Measurements from ENCODE around the gene TMEM72.

GRCh38 chr10:44935201-44935965 lies 24.2 kb downstream of the TMEM72 start:
- no peak for TF ChIP-seq POLR2A (IDR thresholded peaks at IDR 0.05; ENCODE audit: low read length)
- no peak for TF ChIP-seq GATA1 (IDR thresholded peaks at IDR 0.05; ENCODE audit: low read depth, low read length)

All from erythroblast (primary cell).